BE2C (cell line): ENCODE data around the gene TRIO.
A peak's percentile ranks its signal among the peaks of the same experiment; 100 is the strongest.

Experiments used
- DNase-seq: peaks from one replicate; pipeline ENCODE4 v3.0.0-alpha.2; 2020
- H3K27me3 ChIP-seq: fragments of 250-450 bp; sonication (Bioruptor Pico); 2 replicates; pipeline ENCODE4 v1.5.1; 2020; ENCODE audit warnings: mild to moderate bottlenecking
- H3K36me3 ChIP-seq: fragments of 250-450 bp; sonication (Bioruptor Pico); 2 replicates; pipeline ENCODE4 v1.5.1; 2020; ENCODE audit warnings: mild to moderate bottlenecking
- H3K4me1 ChIP-seq: fragments of 250-450 bp; sonication (Bioruptor Pico); 2 replicates; pipeline ENCODE4 v1.5.1; 2020
- H3K4me3 ChIP-seq: 2 replicates; pipeline ENCODE4 v1.5.1; 2011; ENCODE audit warnings: low read depth, low read length
- H3K9me3 ChIP-seq: fragments of 250-450 bp; sonication (Bioruptor Pico); 2 replicates; pipeline ENCODE4 v1.5.1; 2020
- TF ChIP-seq, protein P1 (sequence below): IDR thresholded peaks from 2 replicates; pipeline ENCODE4 v1.5.1; 2012; ENCODE audit warnings: mild to moderate bottlenecking, low read depth, low read length

The TRIO gene

DNA sequence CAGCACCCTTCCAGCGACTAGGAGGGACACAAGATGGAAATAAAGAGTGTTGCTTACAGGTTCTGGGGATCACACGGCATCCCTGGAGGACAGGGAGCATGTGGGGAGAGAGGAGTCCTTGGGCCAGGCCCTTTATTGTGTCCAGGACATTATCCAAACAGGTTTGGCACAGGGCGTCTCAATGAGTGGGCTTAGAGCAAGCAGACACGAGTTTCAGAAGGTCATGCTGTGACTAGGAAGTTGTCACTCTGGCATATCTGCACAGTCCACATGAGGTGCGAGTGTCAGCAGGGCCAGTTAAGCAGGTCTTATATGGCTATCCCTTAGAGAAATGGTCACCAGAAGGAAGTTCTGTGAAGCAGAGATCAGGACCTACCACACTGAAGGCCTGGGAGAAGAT is 263.9 kb downstream of the TRIO start:
- TF ChIP-seq, protein P1, sequence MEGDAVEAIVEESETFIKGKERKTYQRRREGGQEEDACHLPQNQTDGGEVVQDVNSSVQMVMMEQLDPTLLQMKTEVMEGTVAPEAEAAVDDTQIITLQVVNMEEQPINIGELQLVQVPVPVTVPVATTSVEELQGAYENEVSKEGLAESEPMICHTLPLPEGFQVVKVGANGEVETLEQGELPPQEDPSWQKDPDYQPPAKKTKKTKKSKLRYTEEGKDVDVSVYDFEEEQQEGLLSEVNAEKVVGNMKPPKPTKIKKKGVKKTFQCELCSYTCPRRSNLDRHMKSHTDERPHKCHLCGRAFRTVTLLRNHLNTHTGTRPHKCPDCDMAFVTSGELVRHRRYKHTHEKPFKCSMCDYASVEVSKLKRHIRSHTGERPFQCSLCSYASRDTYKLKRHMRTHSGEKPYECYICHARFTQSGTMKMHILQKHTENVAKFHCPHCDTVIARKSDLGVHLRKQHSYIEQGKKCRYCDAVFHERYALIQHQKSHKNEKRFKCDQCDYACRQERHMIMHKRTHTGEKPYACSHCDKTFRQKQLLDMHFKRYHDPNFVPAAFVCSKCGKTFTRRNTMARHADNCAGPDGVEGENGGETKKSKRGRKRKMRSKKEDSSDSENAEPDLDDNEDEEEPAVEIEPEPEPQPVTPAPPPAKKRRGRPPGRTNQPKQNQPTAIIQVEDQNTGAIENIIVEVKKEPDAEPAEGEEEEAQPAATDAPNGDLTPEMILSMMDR, result no peak
- Histone ChIP-seq H3K4me3 (no peak overlapping the region), H3K36me3 (peaks cover 24% of the 10 kb centered on the region), H3K27me3 (no peaks in the 10 kb centered on the region), H3K9me3 (no peaks in the 10 kb centered on the region), H3K4me1 (peaks cover 64% of the 10 kb centered on the region)
- DNase-seq, result no peak

DNA sequence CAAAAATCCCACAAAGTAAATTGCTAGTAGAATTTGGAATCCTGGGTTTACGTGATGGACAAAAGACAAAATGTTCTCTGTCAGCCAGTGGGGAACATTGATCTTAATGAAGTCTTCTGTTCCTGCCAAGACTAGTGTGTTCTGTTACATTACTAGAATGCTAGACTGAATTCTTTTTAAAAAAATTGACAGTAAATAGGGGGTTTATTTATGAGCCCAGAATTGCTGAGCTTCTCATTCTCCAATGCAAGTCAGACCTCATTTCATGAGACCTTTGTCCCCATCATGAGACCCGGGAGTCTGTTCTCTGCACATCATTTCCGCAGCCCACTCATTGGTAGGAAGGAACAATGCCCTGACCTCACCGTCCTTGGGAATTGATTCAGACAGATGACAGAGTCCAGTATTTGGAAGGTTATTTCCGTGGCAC is 264.6 kb downstream of the TRIO start:
- no peaks in the 10 kb centered on the region for H3K9me3 ChIP-seq
- H3K27me3 ChIP-seq, result no peaks in the 10 kb centered on the region
- H3K4me1 ChIP-seq, result peaks cover 62% of the 10 kb centered on the region
- H3K4me3 ChIP-seq, result no peak overlapping the region
- TF ChIP-seq, protein P1, result no peak
- peaks cover 31% of the 10 kb centered on the region for H3K36me3 ChIP-seq
- DNase-seq, result no peak

DNA sequence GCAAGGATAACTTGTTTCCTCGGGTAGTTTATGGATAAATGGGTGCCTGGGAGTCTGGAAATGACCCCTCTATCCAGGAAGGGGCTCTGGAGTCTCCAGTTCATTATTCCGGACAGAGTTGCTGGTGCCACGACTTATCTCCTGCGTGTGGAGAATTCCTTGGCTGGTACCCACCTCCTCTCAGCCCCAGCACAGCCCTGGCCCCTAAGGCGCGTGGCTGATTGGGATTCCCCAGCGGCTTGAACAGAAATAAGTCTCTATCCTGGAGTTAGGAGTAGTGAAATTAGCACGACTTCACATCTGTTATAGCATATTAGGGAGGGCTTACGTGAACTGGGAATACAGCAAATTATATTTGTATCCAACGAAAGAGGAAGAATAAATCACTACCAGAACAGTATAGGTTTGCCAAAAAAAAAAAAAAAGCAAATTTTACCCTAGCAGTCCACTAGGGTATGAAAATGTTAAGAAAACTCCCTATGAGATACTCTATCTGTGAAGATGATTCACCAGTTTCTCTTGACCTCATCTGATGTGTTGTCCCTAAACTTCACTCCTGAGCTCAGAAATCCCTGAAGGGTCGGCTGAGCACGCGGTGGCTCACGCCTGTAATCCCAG is 265.9 kb downstream of the TRIO start:
- H3K36me3 ChIP-seq, result peaks cover 37% of the 10 kb centered on the region
- H3K4me1 ChIP-seq, result peaks cover 62% of the 10 kb centered on the region
- H3K9me3 ChIP-seq, result no peaks in the 10 kb centered on the region
- no peak overlapping the region for H3K4me3 ChIP-seq
- DNase-seq, result no peak
- no peaks in the 10 kb centered on the region for H3K27me3 ChIP-seq
- TF ChIP-seq, protein P1, result no peak

DNA sequence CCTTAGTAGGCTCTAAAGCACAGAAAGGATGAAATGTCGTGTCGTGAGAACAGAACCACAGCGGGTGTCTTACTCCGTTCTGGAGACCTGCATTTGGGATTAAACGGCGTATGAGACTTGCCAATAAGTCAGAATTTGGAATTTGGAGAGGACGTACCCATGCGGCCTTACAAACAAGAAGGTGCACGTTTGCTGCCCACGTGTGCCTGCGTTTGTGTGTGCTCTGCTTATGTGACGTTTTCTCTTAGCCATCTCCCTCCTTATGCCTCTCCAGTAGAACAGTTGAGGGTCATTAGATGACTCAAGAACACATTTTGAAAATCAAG is 266.9 kb downstream of the TRIO start:
- Histone ChIP-seq H3K4me1 (peaks cover 62% of the 10 kb centered on the region), H3K9me3 (no peaks in the 10 kb centered on the region), H3K36me3 (peaks cover 37% of the 10 kb centered on the region), H3K4me3 (peak overlapping the region; percentile 28; the same call in 1 of the 2 replicates), H3K27me3 (no peaks in the 10 kb centered on the region)
- no peak for DNase-seq
- TF ChIP-seq, protein P1, result no peak

DNA sequence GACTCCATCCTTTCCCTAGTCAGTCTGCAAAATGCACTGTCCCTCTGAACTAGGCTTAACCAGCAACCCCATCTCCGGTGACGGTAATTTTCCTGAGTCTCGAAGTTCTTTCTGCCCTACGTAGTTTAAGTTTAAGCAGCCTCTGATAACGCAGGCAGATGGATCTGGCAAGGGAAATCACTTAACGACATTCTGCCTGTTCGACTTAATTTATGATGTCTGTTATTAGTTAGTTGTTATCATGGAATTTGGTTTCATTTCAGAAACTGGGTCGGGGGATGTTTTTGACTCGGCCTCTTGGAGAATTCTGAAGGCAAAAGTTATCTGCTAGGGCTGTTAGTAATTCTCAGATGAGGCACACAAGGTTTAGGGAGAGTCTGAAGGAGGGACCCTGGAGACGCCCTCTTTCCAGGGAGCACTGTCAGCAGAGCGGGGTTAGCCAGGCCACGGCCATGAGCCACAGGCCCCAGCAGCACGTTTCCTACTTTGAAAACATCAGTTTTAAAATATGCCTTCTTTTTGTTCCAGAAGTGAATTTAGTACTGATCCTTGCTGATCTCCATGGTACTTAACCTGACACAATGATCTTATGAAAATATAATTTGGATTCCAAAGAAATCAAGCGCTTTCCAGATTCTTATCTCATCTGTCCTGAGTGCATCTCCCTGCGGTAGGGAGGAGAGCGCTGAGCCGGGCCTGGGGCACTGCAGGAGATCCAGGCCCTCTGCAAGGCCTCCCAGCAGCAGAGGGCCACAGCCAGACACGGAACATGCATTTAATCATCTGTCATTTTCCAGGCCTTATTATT is 267.5 kb downstream of the TRIO start:
- Histone ChIP-seq H3K27me3 (no peaks in the 10 kb centered on the region), H3K4me1 (peaks cover 61% of the 10 kb centered on the region), H3K36me3 (peaks cover 41% of the 10 kb centered on the region), H3K9me3 (no peaks in the 10 kb centered on the region), H3K4me3 (peak overlapping the region; percentile 28)
- peak; percentile 88 for DNase-seq
- TF ChIP-seq, protein P1, result peak; percentile 31; the same call in 1 of the 2 replicates

DNA sequence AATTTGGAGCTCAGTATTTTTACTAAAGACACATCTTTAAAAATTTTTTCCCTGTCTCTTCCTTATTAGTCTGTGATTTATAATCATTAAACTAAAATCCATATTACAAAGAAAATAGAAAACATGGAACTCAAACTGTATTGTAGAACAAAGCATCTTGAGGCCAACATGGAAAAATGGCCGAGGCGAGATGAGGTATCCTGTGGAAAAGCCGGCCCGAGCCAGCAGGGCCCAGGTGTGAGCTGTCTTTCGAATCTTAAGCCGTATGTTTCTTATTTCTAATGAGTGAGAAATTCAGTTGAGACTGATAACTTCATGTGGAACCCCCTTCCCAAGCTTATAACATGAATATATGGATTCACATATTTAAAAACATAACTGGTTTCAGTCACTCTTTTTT is 268.1 kb downstream of the TRIO start:
- peaks cover 42% of the 10 kb centered on the region for H3K36me3 ChIP-seq
- TF ChIP-seq, protein P1, result no peak
- H3K4me3 ChIP-seq, result no peak overlapping the region
- no peaks in the 10 kb centered on the region for H3K9me3 ChIP-seq
- DNase-seq, result no peak
- H3K4me1 ChIP-seq, result peaks cover 55% of the 10 kb centered on the region
- H3K27me3 ChIP-seq, result no peaks in the 10 kb centered on the region
